ENCODE measurements around the gene CDC25B.

DNA sequence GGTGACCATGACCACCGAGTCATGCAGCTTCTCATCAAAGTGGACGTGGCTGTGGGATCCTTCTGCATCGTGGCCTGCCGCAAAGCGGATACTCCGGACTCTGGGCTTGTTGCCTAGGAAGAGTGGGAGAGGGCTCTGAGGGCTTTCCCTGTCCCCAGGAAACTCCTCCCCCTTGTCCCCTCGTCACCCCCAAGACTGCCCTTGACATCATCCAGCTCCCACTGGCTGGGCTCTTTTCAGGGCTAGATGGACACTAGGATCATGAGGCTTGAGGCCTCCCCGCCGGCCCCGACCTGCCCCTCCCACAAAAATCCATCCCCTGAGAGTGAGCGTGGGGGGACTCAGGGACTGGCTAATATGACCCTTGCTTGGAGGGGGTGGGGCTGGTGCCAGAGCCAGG is 37.5 kb upstream of the CDC25B start:
- TF ChIP-seq, protein P1, sequence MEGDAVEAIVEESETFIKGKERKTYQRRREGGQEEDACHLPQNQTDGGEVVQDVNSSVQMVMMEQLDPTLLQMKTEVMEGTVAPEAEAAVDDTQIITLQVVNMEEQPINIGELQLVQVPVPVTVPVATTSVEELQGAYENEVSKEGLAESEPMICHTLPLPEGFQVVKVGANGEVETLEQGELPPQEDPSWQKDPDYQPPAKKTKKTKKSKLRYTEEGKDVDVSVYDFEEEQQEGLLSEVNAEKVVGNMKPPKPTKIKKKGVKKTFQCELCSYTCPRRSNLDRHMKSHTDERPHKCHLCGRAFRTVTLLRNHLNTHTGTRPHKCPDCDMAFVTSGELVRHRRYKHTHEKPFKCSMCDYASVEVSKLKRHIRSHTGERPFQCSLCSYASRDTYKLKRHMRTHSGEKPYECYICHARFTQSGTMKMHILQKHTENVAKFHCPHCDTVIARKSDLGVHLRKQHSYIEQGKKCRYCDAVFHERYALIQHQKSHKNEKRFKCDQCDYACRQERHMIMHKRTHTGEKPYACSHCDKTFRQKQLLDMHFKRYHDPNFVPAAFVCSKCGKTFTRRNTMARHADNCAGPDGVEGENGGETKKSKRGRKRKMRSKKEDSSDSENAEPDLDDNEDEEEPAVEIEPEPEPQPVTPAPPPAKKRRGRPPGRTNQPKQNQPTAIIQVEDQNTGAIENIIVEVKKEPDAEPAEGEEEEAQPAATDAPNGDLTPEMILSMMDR (IDR thresholded peaks at IDR 0.05), result no peak
- TF ChIP-seq POLR2AphosphoS5 (IDR thresholded peaks at IDR 0.05), result no peak

Data from prostate gland (tissue), 2 donors.